Stomach (tissue), 9 donors: ENCODE results near the gene FLRT2. TPM values are rescaled to one million over a fixed set of nuclear protein-coding genes. Genes with fewer than 3 reads are reported as not detected.
A peak's percentile ranks its signal among the peaks of the same experiment; 100 is the strongest.

ENCODE experiments used
- DNase-seq, 2 donors: peaks; one replicate each; pipeline versions ENCODE4 v3.0.0 to v3.0.0-alpha.2; 2013 to 2019
- H3K27ac ChIP-seq, 5 donors: fragments of 200-600 bp in 4 of 5; sonication (generic) in 4 of 5; one replicate each; pipeline ENCODE4 v1.5.1; 2013 to 2019; ENCODE audit warnings: mild to moderate bottlenecking in 1 of 5, moderate library complexity in 1 of 5
- H3K27me3 ChIP-seq, 3 donors: fragments of 200-600 bp; sonication (generic); one replicate each; pipeline ENCODE4 v1.5.1; 2017 to 2019; ENCODE audit warnings: mixed run types in 1 of 3
- H3K36me3 ChIP-seq, 4 donors: fragments of 200-600 bp; sonication (generic); 1 replicate in 3 of 4; 2 replicates in 1 of 4; pipeline ENCODE4 v1.5.1; 2016 to 2019
- H3K4me1 ChIP-seq, 4 donors: fragments of 200-600 bp; sonication (generic); one replicate each; pipeline ENCODE4 v1.5.1; 2016 to 2019
- H3K4me3 ChIP-seq, 4 donors: fragments of 200-600 bp; sonication (generic) in 3 of 4; one replicate each; pipeline ENCODE4 v1.5.1; 2016 to 2019; ENCODE audit warnings: mild to moderate bottlenecking in 1 of 4
- H3K9me3 ChIP-seq, 4 donors: fragments of 200-600 bp; sonication (generic); one replicate each; pipeline ENCODE4 v1.5.1; 2016 to 2019
- EP300 ChIP-seq: sonication (generic); formaldehyde crosslinking; IDR thresholded peaks from one replicate; pipeline ENCODE4 v1.6.1; 2017; ENCODE audit warnings: antibody characterized with exemption
- POLR2A ChIP-seq, 4 donors: fragments of 450-650 bp; IDR thresholded peaks; one replicate each; pipeline ENCODE4 v1.6.1; 2016; ENCODE audit warnings: antibody characterized with exemption in 4 of 4, control low read depth in 2 of 4, mild to moderate bottlenecking in 1 of 4, moderate library complexity in 1 of 4
- POLR2AphosphoS5 ChIP-seq, 3 donors: sonication (generic); formaldehyde crosslinking; IDR thresholded peaks; one replicate each; pipeline ENCODE4 v1.6.1; 2016; ENCODE audit warnings: antibody characterized with exemption in 3 of 3
- WGBS, 5 donors: extraction: QIAGEN DNeasy Blood & Tissue Kit in 3 of 5; methylation state at CpG; one replicate each; pipeline versions ENCODE4 v1.1.5 to v1.1.7; 2013 to 2018; 5-methylcytosine and 5-hydroxymethylcytosine counted together
- intact Hi-C: fragments of 100-400 bp; cut with DNase I; formaldehyde crosslinking; loops from one replicate; pipeline ENCODE4 v1.15.1; 2023; ENCODE audit warnings: low total_unique reads
- polyA plus RNA-seq, 3 donors: library from polyadenylated mRNA; stranded (reverse); fragments of 200-250 nt; gene quantifications; one replicate each; pipeline ENCODE4 v1.2.3, GENCODE V29; 2013
- total RNA-seq, 5 donors: library from RNA; depleted of rRNA; stranded (reverse); fragments of >200 nt; gene quantifications; one replicate each; pipeline versions ENCODE4 v1.1.0 to v1.2.3, GENCODE V29; 2014 to 2016
- TF ChIP-seq, protein P1 (sequence below), 7 experiments: fragments of 450-650 bp in 4 of 7; fragments of 200-600 bp in 3 of 7; sonication (generic) in 3 of 7; IDR thresholded peaks; one replicate each; pipeline ENCODE4 v1.5.1; 2016 to 2019; ENCODE audit warnings: antibody characterized with exemption in 7 of 7, control low read depth in 2 of 7, mild to moderate bottlenecking in 1 of 7
- donor health status: healthy with polysubstance abuse.
- donor health status: Bipolar disorder and iron deficiency.
- donor health status: healthy.

Gene FLRT2
- total and polyA plus RNA-seq, 8 donors: 0.45 to 34.1 (median 1.2) TPM

- WGBS, 5 donors: 67 to 71% (median 68%) methylated on average over 3 of the region's 3 CpGs
- Histone ChIP-seq H3K36me3 (no peaks in the 10 kb centered on the region), H3K27me3 (peaks cover 0 to 41% (median 37%) of the 10 kb centered on the region in 3 donors), H3K27ac (peak overlapping the region in 2 of 5 donors; percentile 71 to 81), H3K4me3 (no peak overlapping the region), H3K9me3 (no peaks in the 10 kb centered on the region), H3K4me1 (peaks cover 21 to 45% (median 38%) of the 10 kb centered on the region in 4 donors)
- DNase-seq: no peak
- TF ChIP-seq POLR2AphosphoS5 (IDR thresholded peaks at IDR 0.05) (no peak), EP300 (no peak), POLR2A (IDR thresholded peaks at IDR 0.05) (no peak)
- TF ChIP-seq, protein P1, sequence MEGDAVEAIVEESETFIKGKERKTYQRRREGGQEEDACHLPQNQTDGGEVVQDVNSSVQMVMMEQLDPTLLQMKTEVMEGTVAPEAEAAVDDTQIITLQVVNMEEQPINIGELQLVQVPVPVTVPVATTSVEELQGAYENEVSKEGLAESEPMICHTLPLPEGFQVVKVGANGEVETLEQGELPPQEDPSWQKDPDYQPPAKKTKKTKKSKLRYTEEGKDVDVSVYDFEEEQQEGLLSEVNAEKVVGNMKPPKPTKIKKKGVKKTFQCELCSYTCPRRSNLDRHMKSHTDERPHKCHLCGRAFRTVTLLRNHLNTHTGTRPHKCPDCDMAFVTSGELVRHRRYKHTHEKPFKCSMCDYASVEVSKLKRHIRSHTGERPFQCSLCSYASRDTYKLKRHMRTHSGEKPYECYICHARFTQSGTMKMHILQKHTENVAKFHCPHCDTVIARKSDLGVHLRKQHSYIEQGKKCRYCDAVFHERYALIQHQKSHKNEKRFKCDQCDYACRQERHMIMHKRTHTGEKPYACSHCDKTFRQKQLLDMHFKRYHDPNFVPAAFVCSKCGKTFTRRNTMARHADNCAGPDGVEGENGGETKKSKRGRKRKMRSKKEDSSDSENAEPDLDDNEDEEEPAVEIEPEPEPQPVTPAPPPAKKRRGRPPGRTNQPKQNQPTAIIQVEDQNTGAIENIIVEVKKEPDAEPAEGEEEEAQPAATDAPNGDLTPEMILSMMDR (IDR thresholded peaks at IDR 0.05): no peak
- intact Hi-C loops: no loop called here
Observed at GRCh38 chr14:85527445-85528035, 2.4 kb upstream of the FLRT2 start.

- Histone ChIP-seq H3K36me3 (no peaks in the 10 kb centered on the region), H3K27me3 (peaks cover 5 to 48% (median 44%) of the 10 kb centered on the region in 3 donors), H3K27ac (peak overlapping the region in 4 of 5 donors; percentile 38 to 81 (median 70)), H3K4me1 (peaks cover 29 to 52% (median 45%) of the 10 kb centered on the region in 4 donors), H3K4me3 (peak overlapping the region; percentile 53 to 73 (median 66)), H3K9me3 (no peaks in the 10 kb centered on the region)
- intact Hi-C loops: no loop called here
- 22 to 39% (median 32%) methylated on average over 7 of the region's 7 CpGs for WGBS, 5 donors
- TF ChIP-seq, protein P1 (IDR thresholded peaks at IDR 0.05): peak in 3 of 7 experiments; percentile 13 to 51 (median 46)
- TF ChIP-seq POLR2AphosphoS5 (IDR thresholded peaks at IDR 0.05): no peak
- DNase-seq: peak; percentile 35 to 91
Observed at GRCh38 chr14:85528080-85528896, 1.7 kb upstream of the FLRT2 start.

GRCh38 chr14:85528897-85529631 is 880 bp upstream of the FLRT2 start:
- Histone ChIP-seq H3K36me3 (no peaks in the 10 kb centered on the region), H3K4me1 (peaks cover 32 to 60% (median 53%) of the 10 kb centered on the region in 4 donors), H3K27ac (peak overlapping the region; percentile 27 to 81 (median 68)), H3K27me3 (peaks cover 7 to 56% (median 52%) of the 10 kb centered on the region in 3 donors), H3K4me3 (peak overlapping the region; percentile 53 to 73 (median 66)), H3K9me3 (no peaks in the 10 kb centered on the region)
- peak in 1 of 2 donors; percentile 75 for DNase-seq
- intact Hi-C loops: no loop called here
- WGBS, 5 donors: 7 to 9% (median 9%) methylated on average over 29 of the region's 29 CpGs
- TF ChIP-seq POLR2A (IDR thresholded peaks at IDR 0.05): no peak
- no peak for TF ChIP-seq EP300
- TF ChIP-seq POLR2AphosphoS5 (IDR thresholded peaks at IDR 0.05): no peak
- TF ChIP-seq, protein P1 (IDR thresholded peaks at IDR 0.05): no peak

DNA sequence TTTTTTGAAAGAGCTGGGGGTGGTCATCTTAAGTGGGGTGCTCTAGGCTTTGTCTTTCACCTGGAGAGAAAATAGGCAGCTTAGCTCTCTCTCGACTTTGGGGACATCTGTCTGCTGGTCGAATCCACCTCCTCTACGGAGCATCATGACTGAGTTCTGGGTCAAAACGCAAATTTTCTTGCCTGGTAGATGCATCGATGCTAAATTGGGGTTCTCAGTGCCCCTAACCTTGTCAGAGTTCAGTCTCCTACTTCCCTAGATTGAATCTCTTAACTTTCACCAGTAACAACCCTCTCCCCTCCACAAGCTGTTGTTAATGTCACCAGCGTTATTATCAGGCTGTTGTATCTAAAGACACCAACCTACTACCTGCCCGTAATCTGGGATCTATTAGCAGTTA is 682 bp downstream of the FLRT2 start:
- H3K9me3 ChIP-seq: no peaks in the 10 kb centered on the region
- peaks cover 32 to 63% (median 55%) of the 10 kb centered on the region in 4 donors for H3K4me1 ChIP-seq
- H3K27me3 ChIP-seq: peaks cover 7 to 72% (median 58%) of the 10 kb centered on the region in 3 donors
- peak overlapping the region; percentile 11 to 81 (median 68) for H3K27ac ChIP-seq
- intact Hi-C loops: no loop called here
- TF ChIP-seq, protein P1 (IDR thresholded peaks at IDR 0.05): no peak
- no peak for TF ChIP-seq EP300
- no peak for TF ChIP-seq POLR2AphosphoS5 (IDR thresholded peaks at IDR 0.05)
- no peak for TF ChIP-seq POLR2A (IDR thresholded peaks at IDR 0.05)
- no peaks in the 10 kb centered on the region for H3K36me3 ChIP-seq
- 0 to 2% (median 1%) methylated on average over 6 to 7 of the region's 7 CpGs for WGBS, 5 donors
- DNase-seq: no peak
- peak overlapping the region; percentile 53 to 73 (median 66) for H3K4me3 ChIP-seq
